Embryonic facial prominence (tissue), 1 donor: ENCODE measurements around the gene KLLN.
"Not testable (repeated sequence)": the region's sequence is repeated elsewhere in the genome, so short reads cannot be mapped to it uniquely, and the experiment has no call there.

Source experiments
- DNase-seq: peaks from one replicate; pipeline ENCODE4 v3.0.0-alpha.2; 2016; ENCODE audit errors: extremely low spot score

Gene KLLN

DNA sequence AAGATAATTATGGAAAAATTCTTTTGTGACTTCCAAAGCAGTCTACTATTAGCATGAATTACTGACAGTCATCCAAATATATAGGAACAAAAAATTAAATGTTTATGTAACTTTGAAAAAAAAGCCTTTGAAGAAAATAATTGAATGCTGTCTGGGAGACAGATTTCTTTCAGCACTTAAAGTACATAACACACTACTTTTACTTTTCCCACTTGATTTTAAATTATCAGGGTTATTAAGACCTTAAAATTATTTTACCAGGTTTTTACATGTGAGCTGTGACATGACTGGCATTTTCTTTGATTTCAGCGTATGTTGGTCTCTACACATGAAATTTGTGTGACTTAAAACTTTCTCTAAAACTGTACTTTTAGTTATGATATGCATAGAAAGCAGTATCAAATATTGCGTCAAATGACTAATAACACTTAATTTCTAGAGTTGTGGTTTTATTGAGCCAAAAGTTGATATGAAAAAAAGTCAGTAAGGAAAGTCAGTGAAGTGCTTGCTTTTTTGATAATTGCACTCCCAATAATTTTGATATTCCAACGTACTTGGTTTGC lies 3.2 kb upstream of the KLLN start:
- no peak for DNase-seq

DNA sequence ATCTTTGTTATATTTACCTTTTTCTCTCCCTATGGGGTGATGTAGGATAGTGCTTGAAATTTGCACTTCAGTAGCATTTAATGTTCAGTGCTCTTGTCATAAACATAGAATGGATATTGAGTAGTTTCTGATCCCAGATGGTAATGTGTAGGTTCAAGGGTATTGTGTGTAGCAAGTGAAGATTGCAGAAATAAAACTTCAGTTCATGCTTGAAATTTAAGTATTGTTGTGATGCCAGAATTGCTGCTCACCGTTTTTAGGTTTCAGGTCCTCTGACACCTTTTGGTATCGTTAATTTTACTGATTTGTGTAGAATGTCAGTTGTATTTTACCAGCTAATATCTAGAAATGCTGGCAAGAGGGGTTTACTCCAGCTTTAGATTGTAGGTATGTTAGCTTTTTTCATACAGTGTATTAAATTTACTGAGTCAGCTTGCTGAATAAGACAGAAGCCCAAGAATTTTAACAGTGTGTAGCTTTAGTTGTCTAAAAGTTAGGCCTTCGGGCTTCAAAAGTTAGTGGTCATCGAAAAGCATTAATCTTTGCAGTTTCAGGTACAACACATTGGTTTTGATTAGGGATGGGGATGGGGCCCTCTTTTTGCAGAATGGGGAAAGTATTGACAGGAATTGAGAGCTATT lies 2.0 kb upstream of the KLLN start:
- no peak for DNase-seq

DNA sequence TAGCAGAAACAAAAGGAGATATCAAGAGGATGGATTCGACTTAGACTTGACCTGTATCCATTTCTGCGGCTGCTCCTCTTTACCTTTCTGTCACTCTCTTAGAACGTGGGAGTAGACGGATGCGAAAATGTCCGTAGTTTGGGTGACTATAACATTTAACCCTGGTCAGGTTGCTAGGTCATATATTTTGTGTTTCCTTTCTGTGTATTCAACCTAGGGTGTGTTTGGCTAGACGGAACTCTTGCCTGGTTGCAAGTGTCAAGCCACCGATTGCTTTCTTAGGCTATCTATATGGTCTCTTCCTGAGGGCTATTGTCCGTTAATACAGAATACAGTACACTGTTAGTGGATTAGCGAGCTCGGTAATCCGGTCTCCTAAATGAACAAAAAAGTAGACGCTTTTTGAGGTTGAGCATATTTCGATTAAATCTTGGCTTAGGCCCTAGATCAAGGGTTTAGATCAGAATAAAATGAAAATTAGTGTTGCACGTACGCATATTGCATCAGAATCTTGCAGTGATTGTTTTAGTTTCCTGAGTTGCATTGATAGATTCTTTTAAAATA lies 1.2 kb upstream of the KLLN start:
- DNase-seq = no peak

DNA sequence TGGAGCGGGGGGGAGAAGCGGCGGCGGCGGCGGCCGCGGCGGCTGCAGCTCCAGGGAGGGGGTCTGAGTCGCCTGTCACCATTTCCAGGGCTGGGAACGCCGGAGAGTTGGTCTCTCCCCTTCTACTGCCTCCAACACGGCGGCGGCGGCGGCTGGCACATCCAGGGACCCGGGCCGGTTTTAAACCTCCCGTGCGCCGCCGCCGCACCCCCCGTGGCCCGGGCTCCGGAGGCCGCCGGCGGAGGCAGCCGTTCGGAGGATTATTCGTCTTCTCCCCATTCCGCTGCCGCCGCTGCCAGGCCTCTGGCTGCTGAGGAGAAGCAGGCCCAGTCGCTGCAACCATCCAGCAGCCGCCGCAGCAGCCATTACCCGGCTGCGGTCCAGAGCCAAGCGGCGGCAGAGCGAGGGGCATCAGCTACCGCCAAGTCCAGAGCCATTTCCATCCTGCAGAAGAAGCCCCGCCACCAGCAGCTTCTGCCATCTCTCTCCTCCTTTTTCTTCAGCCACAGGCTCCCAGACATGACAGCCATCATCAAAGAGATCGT lies 690 bp upstream of the KLLN start:
- DNase-seq = not testable (repeated sequence)

DNA sequence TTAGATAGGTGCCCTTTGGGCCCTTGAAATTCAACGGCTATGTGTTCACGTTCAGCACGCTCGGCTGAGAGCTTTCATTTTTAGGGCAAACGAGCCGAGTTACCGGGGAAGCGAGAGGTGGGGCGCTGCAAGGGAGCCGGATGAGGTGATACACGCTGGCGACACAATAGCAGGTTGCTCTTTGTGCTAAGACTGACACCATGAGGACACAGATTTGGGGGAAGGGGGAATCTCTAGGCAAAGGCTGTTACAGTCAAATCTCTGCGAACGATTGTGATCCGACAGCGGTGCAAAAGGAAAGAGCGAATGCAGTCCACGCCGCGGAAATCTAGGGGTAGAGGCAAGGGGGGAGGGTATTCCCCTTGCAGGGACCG lies 667 bp downstream of the KLLN start:
- peak; percentile 35 for DNase-seq

DNA sequence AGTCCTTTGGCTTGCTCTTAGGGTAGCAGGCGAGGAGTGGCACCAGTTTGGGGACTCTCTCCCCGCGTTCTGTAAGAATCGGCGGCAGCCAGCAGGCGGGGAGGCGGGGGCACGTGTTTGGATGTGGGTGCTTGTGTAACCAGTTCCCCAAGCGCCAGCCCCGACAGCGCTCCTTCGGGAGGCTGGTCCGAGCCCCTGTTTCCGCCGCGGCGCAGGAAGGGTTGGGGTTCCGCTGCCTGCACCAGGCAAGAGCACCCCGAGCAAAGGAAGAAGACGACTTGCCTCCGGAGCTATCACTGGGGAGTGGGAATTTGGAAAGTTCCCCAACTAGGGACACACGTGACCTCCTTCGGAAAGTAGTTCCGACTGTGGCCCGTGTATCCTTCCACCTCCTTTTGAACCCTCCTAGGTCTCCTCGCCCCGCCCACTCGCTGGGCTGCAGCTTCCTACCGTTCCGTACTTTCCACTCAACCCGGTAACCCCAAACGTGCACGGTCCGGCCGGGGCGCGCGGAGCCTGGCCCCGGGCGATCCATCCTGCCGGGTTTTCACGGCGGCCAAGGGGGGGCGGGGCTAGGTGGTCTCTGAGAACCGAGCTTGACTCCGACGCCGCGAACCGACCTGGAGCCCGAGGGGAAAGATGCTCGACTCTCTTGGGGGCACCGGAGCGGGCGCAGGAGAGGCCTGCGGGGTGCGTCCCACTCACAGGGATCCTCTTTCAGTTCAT lies 1.2 kb downstream of the KLLN start:
- DNase-seq = peak; percentile 94

DNA sequence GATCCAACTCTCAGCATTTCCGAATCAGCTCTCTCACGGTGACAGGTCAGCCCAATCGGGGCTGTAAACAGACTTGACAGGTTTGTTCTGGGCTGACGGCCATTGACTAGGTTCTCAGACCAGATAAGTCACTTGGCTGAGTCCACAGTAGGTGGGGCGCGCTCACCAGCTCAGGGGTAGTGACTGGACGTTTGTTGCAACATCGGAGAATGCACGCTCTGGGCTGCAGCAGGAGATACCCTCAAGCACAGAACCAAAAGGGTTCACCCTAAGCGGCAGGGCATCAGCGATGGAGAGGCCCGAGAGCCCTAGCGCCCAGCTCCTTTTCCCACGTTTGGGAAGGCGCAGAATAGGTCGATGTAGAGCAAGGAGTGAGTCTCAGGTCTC lies 1.8 kb downstream of the KLLN start:
- no peak for DNase-seq

DNA sequence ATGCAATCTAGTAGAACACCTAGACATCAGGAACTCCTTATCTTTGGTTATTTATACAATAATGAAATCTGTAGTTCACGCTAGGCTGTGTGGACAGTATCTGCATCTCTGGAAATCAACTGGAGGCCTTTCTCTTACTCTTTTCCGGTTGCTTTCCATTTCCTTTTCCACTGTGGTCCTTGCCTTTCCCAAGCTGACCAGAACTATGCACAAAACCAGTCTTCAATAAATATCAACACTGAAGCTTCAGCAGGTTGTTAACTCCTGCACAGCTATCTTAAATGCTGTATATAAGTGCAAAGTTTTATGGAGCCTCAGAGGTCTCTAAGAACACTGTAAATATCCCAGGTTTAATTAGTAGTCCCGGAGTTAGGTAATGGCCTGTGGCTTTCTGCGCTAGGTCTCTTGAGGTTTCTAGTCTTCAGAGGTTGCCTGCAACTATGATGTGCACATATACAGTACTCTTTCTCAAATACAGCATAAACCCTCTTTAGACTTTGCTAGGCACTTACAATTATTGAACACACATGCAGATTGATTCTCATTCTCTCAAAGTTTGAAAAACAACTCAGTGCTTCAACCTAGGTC lies 2.4 kb downstream of the KLLN start:
- DNase-seq = no peak

DNA sequence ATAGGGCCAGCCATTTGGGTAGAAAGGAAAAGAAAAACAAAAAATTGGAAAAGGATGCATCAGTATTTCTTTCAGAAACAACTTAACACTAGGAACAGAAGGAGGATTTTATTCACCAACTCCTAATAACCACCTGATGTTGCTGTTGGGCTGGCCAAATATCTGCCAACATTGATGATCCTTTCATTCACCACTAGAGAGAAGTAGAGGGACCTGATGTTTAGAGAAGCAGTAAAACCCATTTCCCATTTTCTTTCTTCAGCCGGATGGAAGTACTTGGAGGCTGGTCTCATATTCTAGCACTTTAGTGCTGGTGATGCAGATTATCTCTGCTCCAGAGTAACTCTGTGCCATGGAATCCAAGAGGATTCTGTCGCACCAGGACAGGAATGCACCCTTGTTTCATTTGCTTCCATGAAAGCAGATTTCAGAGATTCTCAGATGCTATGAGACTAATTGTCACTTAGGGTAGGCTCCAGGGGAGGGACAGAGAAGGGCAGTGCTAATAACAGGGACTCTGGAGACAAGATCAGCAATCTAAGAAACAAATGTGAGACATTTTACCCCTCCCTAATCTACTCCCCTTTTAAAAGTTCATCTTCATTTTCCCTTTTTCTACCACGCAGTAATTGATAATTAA lies 3.1 kb downstream of the KLLN start:
- DNase-seq = peak; percentile 68

DNA sequence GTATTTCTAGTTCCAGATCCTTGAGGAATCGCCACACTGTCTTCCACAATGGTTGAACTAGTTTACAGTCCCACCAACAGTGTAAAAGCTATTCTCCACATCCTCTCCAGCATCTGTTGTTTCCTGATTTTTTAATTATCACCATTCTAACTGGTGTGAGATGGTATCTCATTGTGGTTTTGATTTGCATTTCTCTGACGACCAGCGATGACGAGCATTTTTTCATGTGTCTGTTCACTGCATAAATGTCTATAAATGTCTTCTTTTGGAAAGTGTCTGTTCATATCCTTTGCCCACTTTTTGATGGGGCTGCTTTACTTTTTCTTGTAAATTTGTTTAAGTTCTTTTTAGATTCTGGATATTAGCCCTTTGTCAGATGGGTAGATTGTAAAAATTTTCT lies 7.7 kb downstream of the KLLN start:
- not testable (repeated sequence) for DNase-seq

DNA sequence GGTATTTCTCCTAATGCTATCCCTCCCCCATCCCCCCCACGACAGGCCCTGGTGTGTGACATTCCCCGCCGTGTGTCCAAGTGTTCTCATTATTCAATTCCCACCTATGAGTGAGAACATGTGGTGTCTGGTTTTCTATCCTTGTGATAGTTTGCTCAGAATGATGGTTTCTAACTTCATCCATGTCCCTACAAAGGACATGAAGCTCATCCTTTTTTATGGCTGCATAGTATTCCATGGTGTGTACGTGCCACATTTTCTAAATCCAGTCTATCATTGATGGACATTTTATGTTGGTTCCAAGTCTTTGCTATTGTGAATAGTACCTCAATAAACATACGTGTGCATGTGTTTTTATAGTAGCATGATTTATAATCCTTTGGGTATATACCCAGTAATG lies 8.1 kb downstream of the KLLN start:
- not testable (repeated sequence) for DNase-seq

DNA sequence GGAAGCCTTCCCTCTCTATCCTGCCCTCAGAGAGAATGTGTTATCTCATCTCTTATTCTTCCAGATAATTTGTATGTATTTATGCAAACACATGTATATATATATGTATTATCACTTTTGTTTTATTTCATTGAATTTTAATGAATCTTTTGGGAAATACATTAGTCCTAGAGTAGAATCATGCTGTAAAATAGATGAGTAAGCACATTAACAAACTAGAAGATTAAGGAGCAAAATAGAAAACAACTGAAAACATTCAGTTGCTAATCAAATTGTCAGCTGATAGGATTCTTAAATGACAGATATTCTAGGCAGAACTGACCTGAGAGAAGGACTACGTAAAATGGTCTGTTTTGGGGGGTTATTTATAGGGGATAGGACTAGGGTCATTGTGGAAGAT lies 11.2 kb downstream of the KLLN start:
- DNase-seq = no peak

DNA sequence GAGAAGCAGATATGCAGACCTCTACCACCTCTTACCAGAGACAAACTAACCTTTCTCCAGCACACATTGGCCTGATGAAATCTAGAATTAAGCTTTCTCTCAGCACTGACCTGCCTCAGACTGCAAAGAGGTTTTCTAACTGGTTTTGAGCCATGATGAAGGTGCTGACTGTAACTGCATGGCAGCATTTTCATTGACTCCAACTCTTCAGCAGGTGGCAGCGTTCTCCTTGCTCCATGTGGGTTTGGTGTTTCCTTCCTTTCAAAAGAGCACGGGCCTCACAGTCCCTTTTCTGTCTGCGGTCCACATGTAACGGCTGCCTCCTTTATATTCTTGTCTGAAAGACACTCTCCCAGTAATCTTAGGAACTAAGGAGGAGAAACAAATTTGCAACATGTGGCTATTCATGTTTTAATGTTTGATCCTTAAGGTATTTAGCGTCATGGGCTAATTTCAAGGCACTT lies 12.6 kb downstream of the KLLN start:
- DNase-seq = no peak

DNA sequence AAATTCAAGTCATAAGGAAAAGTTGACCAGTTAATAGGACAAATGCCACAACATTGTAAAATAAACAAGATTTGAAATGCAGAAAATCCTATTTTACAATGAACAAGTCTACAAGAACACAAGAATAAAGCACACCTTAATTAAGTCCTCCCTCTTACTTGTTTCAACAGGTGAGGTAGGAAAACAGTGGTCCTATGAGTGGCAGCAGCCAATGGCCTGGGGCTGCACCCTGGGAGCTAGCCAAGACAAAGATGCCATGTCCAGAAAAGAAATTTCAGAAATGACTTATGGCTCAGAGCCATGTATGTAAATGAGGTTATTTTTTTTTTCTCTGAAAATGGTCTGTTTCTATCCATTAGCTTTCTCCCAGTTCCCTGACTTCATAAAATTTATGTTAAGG lies 14.3 kb downstream of the KLLN start:
- no peak for DNase-seq

DNA sequence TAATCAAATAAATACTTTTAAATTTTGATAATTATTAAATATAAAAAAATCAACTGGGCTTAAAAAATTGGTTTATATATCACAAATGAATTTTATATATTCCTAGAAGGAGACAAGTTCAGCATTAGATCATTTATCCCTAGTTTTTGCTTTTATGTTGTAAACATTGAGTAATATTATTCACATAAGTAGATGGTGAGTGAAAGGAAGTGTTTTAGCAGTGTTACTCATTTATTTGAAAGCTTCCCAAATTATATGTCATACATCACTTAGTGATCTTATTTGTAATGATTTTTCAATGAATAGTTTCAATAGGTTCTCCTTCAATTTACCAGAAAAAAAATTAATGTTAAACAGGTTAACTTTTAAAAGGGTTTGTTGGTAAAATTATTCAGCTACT lies 15.8 kb downstream of the KLLN start:
- no peak for DNase-seq

DNA sequence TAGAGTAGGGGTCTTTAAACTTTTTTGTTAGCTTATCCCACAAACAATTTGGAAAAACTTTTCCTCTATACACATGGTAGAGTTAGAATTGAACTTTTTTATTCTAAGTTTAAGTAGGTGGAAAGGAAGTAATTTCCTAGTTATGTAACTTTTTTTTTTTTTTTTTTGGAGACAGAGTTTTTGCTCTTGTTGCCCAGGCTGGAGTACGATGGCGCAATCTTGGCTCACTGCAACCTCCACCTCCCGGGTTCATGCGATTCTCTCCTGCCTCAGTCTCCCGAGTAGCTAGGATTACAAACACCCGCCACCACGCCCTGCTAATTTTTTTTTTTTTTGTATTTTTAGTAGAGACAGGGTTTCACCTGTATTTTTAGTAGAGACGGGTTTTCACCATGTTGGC lies 16.6 kb downstream of the KLLN start:
- not testable (repeated sequence) for DNase-seq

DNA sequence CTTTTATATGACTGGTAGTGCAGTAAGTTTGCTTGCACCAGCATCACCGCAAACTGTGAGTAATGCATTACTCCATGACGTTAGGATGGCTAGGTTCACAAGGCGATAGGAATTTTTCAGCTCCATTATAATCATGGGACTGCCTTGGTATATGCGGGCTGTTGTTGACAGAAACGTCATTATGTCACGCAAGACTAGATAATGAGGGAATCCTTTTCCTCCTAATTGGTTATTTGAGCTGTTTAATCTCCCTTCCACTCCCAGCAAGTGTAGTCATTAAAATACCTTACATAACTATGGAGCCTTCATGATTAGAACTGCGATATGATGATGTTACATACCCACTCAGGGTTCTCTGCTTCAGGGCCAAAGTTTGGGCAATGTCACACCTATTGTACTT lies 17.3 kb downstream of the KLLN start:
- no peak for DNase-seq

DNA sequence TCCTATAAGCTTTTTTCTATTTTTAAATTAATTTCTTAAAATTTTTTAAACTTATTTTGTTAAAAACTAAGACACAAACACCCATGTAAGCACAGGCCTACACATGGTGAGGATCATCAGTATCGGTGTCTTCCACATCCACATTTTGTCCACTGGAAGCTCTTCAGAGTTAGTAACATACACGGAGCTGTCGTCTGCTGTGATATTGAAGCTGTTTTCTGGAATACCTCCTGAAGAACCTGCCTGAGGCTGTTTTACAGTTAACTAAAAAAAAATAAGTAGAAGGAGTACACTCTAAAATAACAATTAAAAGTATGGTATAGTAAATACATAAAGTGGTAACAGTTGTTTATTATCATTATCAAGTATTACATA lies 17.7 kb downstream of the KLLN start:
- DNase-seq = no peak

DNA sequence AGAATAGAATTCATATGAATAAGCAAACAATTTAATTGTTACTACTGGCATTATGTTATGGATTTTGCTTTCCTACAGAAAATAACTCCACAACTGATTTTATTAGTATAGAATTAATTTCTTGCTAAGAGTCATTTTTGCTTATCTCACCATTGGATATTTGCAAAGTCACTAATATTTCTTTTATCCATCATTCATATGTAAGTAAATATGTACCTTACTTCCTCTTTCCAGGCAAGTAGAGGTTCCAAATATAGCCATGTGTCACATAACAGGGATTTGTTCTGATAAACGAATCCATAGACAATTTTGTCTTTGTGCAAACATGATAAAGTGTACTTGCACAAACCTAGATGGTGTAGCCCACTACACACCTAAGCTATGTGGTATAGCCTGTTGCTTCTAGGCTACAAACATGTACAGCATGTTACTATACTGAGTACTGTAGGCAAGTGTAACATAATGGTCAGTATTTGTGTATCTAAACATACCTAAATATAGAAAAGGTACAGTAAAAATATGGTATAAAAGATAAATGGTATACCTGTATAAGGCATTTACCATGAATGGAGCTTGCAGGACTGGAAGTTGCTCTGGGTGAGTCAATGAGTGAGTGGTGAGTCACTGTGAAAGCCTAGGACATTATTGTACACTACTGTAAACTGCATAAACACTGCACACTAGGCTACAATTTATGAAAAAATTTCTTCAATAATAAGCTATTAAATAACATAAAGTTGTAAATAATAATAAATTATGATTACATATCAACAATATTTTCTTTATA lies 18.3 kb downstream of the KLLN start:
- DNase-seq = no peak

DNA sequence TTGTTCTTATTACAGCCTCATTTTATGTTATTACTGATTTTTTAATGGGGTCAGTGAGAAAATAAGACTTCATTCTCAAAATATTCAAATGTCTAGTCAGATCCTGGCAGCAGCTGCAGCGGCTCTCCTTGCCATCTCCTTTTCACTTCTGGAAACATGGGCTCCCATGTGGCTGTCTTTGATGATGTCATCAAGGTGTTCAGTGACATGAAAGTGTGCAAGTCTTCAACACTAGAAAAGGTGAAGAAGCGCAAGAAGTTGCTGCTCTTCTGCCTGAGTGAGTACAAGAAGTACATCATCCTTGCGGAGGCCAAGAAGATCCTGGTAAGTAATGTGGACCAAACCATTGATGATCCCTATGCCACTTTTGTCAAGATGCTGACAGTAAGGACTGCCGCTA lies 19.6 kb downstream of the KLLN start:
- no peak for DNase-seq
